ENCODE results near the gene SCN5A. TPM values are rescaled to one million over a fixed set of nuclear protein-coding genes. Genes with fewer than 3 reads are reported as not detected.

The SCN5A gene
- total and polyA plus RNA-seq, 3 donors from 2014 or later: 0.63 to 0.99 (median 0.73) TPM

- intact Hi-C loops (cut with DNase I; ENCODE audit: low total_unique reads): no loop called here
- Histone ChIP-seq H3K9me3 (no peaks in the 10 kb centered on the region), H3K4me1 (no peaks in the 10 kb centered on the region), H3K4me3 (no peak overlapping the region), H3K36me3 (ENCODE audit: low read depth, missing control alignments) (no peaks in the 10 kb centered on the region), H3K27ac (no peak overlapping the region), H3K27me3 (no peaks in the 10 kb centered on the region)
- 83 to 91% methylated on average over 3 to 5 of the region's 5 CpGs for whole genome bisulfite sequencing, 2 donors
- DNase-seq: no peak
- TF ChIP-seq, protein P1, sequence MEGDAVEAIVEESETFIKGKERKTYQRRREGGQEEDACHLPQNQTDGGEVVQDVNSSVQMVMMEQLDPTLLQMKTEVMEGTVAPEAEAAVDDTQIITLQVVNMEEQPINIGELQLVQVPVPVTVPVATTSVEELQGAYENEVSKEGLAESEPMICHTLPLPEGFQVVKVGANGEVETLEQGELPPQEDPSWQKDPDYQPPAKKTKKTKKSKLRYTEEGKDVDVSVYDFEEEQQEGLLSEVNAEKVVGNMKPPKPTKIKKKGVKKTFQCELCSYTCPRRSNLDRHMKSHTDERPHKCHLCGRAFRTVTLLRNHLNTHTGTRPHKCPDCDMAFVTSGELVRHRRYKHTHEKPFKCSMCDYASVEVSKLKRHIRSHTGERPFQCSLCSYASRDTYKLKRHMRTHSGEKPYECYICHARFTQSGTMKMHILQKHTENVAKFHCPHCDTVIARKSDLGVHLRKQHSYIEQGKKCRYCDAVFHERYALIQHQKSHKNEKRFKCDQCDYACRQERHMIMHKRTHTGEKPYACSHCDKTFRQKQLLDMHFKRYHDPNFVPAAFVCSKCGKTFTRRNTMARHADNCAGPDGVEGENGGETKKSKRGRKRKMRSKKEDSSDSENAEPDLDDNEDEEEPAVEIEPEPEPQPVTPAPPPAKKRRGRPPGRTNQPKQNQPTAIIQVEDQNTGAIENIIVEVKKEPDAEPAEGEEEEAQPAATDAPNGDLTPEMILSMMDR (IDR thresholded peaks at IDR 0.05): no peak
- no peak for TF ChIP-seq POLR2A (IDR thresholded peaks at IDR 0.05)
Measured at GRCh38 chr3:38617586-38617985, 31.9 kb downstream of the SCN5A start.

GRCh38 chr3:38617137-38617536 is 32.4 kb downstream of the SCN5A start:
- H3K4me3 ChIP-seq: no peak overlapping the region
- WGBS, 2 donors: 85 to 95% methylated on average over 5 of the region's 5 CpGs
- H3K36me3 ChIP-seq (ENCODE audit: low read depth, missing control alignments): no peaks in the 10 kb centered on the region
- intact Hi-C loops (cut with DNase I; ENCODE audit: low total_unique reads): no loop called here
- no peak overlapping the region for H3K27ac ChIP-seq
- H3K4me1 ChIP-seq: no peaks in the 10 kb centered on the region
- H3K27me3 ChIP-seq: no peaks in the 10 kb centered on the region
- TF ChIP-seq, protein P1 (IDR thresholded peaks at IDR 0.05): no peak
- no peak for TF ChIP-seq POLR2A (IDR thresholded peaks at IDR 0.05)
- no peak for DNase-seq
- no peaks in the 10 kb centered on the region for H3K9me3 ChIP-seq

DNA sequence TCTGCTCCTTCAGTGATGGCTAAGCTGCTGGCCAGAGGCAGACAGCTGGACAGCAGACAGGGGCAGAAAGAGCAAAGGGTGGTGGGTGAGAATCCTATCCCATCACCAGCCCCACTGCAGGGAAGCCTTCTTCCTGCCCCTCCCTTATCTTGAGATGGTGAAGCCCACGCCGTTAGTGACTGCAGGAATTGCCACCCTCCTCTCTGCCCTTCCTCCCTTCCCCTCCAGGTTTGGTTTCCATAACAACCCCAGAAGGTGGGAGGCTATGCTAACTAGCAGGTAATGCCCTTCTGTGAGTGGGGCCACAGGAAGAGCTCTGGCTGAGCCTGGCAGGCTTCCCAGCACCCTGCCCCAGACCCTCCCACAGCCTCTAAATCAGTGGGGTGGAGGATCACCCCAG is 32.8 kb downstream of the SCN5A start:
- WGBS, 2 donors: 40 to 82% methylated on average over 2 of the region's 2 CpGs
- Histone ChIP-seq H3K27ac (no peak overlapping the region), H3K9me3 (no peaks in the 10 kb centered on the region), H3K27me3 (no peaks in the 10 kb centered on the region), H3K4me1 (no peaks in the 10 kb centered on the region), H3K36me3 (ENCODE audit: low read depth, missing control alignments) (no peaks in the 10 kb centered on the region), H3K4me3 (no peak overlapping the region)
- TF ChIP-seq, protein P1 (IDR thresholded peaks at IDR 0.05): no peak
- TF ChIP-seq POLR2A (IDR thresholded peaks at IDR 0.05): no peak
- DNase-seq: no peak
- intact Hi-C loops (cut with DNase I; ENCODE audit: low total_unique reads): no loop called here

DNA sequence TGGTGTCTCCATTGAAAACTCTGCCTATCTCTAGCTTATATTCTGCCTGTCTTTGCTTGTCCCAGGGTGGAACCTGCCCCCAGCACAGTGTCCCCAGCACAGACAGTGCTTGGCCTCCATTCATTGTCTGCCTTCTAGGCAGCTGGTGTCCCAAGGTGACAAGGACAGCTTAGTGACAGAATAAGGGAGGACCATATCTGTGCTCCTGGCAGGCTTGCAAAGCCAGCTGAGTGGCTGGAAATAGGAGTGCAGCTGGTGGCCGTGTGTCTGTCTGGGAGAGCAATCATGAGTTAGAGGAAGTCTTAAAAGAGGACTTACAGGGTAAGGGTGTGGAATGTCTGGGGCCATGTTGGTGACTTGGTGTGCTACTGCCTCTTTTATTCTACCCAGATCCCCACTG is 33.4 kb downstream of the SCN5A start:
- no peak for TF ChIP-seq POLR2A (IDR thresholded peaks at IDR 0.05)
- TF ChIP-seq, protein P1 (IDR thresholded peaks at IDR 0.05): no peak
- WGBS, 2 donors: 10 to 40% methylated on average over 1 of the region's 1 CpG

DNA sequence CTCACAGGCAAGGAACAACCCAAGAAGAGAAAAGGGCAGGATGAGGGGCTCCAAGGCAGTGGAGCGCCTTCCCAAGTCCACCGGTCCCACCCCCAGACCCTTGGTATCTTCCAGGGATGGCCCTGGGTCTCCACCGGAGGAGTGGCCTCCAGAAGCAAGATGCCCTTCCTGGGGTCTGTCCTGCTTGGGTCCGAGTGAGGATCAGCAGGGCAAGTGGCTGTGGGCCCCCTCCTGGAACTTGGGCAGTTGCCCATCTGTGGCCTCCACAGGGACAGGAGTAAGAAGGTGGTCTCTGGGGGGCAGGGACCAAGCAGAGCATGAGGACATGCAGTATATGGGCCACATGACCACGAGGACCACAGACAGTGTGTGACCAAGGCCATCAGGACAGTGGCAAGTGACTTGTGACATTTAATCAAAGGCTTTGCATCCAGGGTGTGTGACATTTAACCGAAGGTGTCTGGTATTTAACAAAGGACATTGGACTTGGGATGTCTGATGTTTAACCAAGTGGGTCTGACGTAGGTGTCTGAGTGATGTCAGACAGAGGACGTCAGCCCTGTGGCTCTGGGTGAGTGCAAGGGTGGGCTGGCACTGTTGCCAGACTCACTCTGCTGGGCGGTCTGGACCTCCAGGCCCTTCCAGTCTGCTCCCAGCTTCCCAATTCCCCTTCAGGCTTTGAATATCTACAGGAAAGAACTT is 34.7 kb downstream of the SCN5A start:
- no peak for DNase-seq
- TF ChIP-seq, protein P1 (IDR thresholded peaks at IDR 0.05): no peak
- TF ChIP-seq POLR2A (IDR thresholded peaks at IDR 0.05): no peak
- H3K9me3 ChIP-seq: no peaks in the 10 kb centered on the region
- 79 to 96% methylated on average over 8 to 9 of the region's 9 CpGs for WGBS, 2 donors
- H3K27me3 ChIP-seq: no peaks in the 10 kb centered on the region
- no peaks in the 10 kb centered on the region for H3K4me1 ChIP-seq
- no peak overlapping the region for H3K4me3 ChIP-seq
- no peaks in the 10 kb centered on the region for H3K36me3 ChIP-seq (ENCODE audit: low read depth, missing control alignments)
- H3K27ac ChIP-seq: no peak overlapping the region
- intact Hi-C loops (cut with DNase I; ENCODE audit: low total_unique reads): no loop called here

More for the DNA sequence above, 33.4 kb downstream of the SCN5A start:
- H3K27ac ChIP-seq: no peak overlapping the region
- H3K27me3 ChIP-seq: no peaks in the 10 kb centered on the region
- H3K4me1 ChIP-seq: no peaks in the 10 kb centered on the region
- no peaks in the 10 kb centered on the region for H3K9me3 ChIP-seq
- intact Hi-C loops (cut with DNase I; ENCODE audit: low total_unique reads): no loop called here
- no peaks in the 10 kb centered on the region for H3K36me3 ChIP-seq (ENCODE audit: low read depth, missing control alignments)
- H3K4me3 ChIP-seq: no peak overlapping the region
- DNase-seq: no peak
